ENCODE data around the gene DCLK1. TPM values are rescaled to one million over a fixed set of nuclear protein-coding genes. Genes with fewer than 3 reads are reported as not detected.
"Not testable (repeated sequence)": the region's sequence is repeated elsewhere in the genome, so short reads cannot be mapped to it uniquely, and the experiment has no call there.

Gene DCLK1
- total and polyA plus RNA-seq, 4 donors, result 2.6 to 47.4 (median 13.9) TPM

GRCh38 chr13:35984287-35984686 is 146.9 kb downstream of the DCLK1 start:
- no peak for ATAC-seq (ENCODE audit: low FRiP score)
- H3K36me3 ChIP-seq (ENCODE audit: control insufficient read depth in 1 of 2, insufficient read depth in 2 of 2, low read length in 1 of 2), result no peaks in the 10 kb centered on the region
- peaks cover 0 to under 1% of the 10 kb centered on the region in 2 donors for H3K4me1 ChIP-seq (ENCODE audit: control insufficient read depth in 1 of 2, insufficient read depth in 2 of 2, low read length in 2 of 2)
- 65 to 67% methylated on average over 3 of the region's 3 CpGs for WGBS, 2 donors
- no peaks in the 10 kb centered on the region for H3K27me3 ChIP-seq (ENCODE audit: control insufficient read depth in 1 of 2, insufficient read depth in 2 of 2, low read length in 1 of 2)
- intact Hi-C loops (cut with DNase I), result no loop called here
- H3K27ac ChIP-seq (ENCODE audit: low read depth in 1 of 2, low read length in 2 of 2), result no peak overlapping the region
- DNase-seq, result no peak
- H3K9me3 ChIP-seq (ENCODE audit: control insufficient read depth, low read length), result no peaks in the 10 kb centered on the region
- no peak overlapping the region for H3K4me3 ChIP-seq (ENCODE audit: low read length in 2 of 2)

- WGBS, 2 donors, result 93 to 97% methylated on average over 1 of the region's 1 CpG
- ATAC-seq (ENCODE audit: low FRiP score); H3K27me3 ChIP-seq (ENCODE audit: control insufficient read depth in 1 of 2, insufficient read depth in 2 of 2, low read length in 1 of 2); H3K4me3 ChIP-seq (ENCODE audit: low read length in 2 of 2); H3K36me3 ChIP-seq (ENCODE audit: control insufficient read depth in 1 of 2, insufficient read depth in 2 of 2, low read length in 1 of 2); H3K4me1 ChIP-seq (ENCODE audit: control insufficient read depth in 1 of 2, insufficient read depth in 2 of 2, low read length in 2 of 2); intact Hi-C loops (cut with DNase I); DNase-seq; H3K9me3 ChIP-seq (ENCODE audit: control insufficient read depth, low read length); H3K27ac ChIP-seq (ENCODE audit: low read depth in 1 of 2, low read length in 2 of 2): not testable (repeated sequence)
Observed at GRCh38 chr13:35983703-35984102, 147.5 kb downstream of the DCLK1 start.

GRCh38 chr13:35983206-35983605 is 148.0 kb downstream of the DCLK1 start:
- Histone ChIP-seq H3K4me3 (ENCODE audit: low read length in 2 of 2) (no peak overlapping the region), H3K27me3 (ENCODE audit: control insufficient read depth in 1 of 2, insufficient read depth in 2 of 2, low read length in 1 of 2) (no peaks in the 10 kb centered on the region), H3K27ac (ENCODE audit: low read depth in 1 of 2, low read length in 2 of 2) (no peak overlapping the region), H3K4me1 (ENCODE audit: control insufficient read depth in 1 of 2, insufficient read depth in 2 of 2, low read length in 2 of 2) (peaks cover 0 to 2% of the 10 kb centered on the region in 2 donors), H3K36me3 (ENCODE audit: control insufficient read depth in 1 of 2, insufficient read depth in 2 of 2, low read length in 1 of 2) (no peaks in the 10 kb centered on the region), H3K9me3 (ENCODE audit: control insufficient read depth, low read length) (no peaks in the 10 kb centered on the region)
- 99 to 100% methylated on average over 1 of the region's 1 CpG for WGBS, 2 donors
- ATAC-seq (ENCODE audit: low FRiP score), result no peak
- no peak for DNase-seq
- intact Hi-C loops (cut with DNase I), result no loop called here

- ATAC-seq (ENCODE audit: low FRiP score) (peak; percentile 88), DNase-seq (peak; percentile 83 to 84)
- Histone ChIP-seq H3K27me3 (ENCODE audit: control insufficient read depth in 1 of 2, insufficient read depth in 2 of 2, low read length in 1 of 2) (no peaks in the 10 kb centered on the region), H3K27ac (ENCODE audit: low read depth in 1 of 2, low read length in 2 of 2) (peak overlapping the region; percentile 92 to 93), H3K9me3 (ENCODE audit: control insufficient read depth, low read length) (no peaks in the 10 kb centered on the region), H3K36me3 (ENCODE audit: control insufficient read depth in 1 of 2, insufficient read depth in 2 of 2, low read length in 1 of 2) (no peaks in the 10 kb centered on the region), H3K4me3 (ENCODE audit: low read length in 2 of 2) (no peak overlapping the region), H3K4me1 (ENCODE audit: control insufficient read depth in 1 of 2, insufficient read depth in 2 of 2, low read length in 2 of 2) (peaks cover 0 to 2% of the 10 kb centered on the region in 2 donors)
- intact Hi-C loops (cut with DNase I), result loop anchor here (2.0 to 10.0 kb wide), 4 partner anchors 295 to 765 kb away; partner anchors contain the start of gene SPART (in 1 of the 2)
- 17 to 20% methylated on average over 8 of the region's 8 CpGs for WGBS, 2 donors
Observed at GRCh38 chr13:35979361-35979951, 151.7 kb downstream of the DCLK1 start.

GRCh38 chr13:35978607-35979316 is 152.4 kb downstream of the DCLK1 start:
- intact Hi-C loops (cut with DNase I), result loop anchor here (1.0 to 10.0 kb wide), 5 partner anchors 296 to 766 kb away; partner anchors contain the start of gene SPART (in 1 of the 2)
- no peak overlapping the region for H3K4me3 ChIP-seq (ENCODE audit: low read length in 2 of 2)
- H3K9me3 ChIP-seq (ENCODE audit: control insufficient read depth, low read length), result peaks cover 1% of the 10 kb centered on the region
- H3K36me3 ChIP-seq (ENCODE audit: control insufficient read depth in 1 of 2, insufficient read depth in 2 of 2, low read length in 1 of 2), result no peaks in the 10 kb centered on the region
- ATAC-seq (ENCODE audit: low FRiP score) (peak; percentile 82), DNase-seq (no peak)
- peak overlapping the region; percentile 92 to 93 for H3K27ac ChIP-seq (ENCODE audit: low read depth in 1 of 2, low read length in 2 of 2)
- WGBS, 2 donors, result 32 to 35% methylated on average over 10 of the region's 10 CpGs
- H3K4me1 ChIP-seq (ENCODE audit: control insufficient read depth in 1 of 2, insufficient read depth in 2 of 2, low read length in 2 of 2), result peaks cover 0 to 2% of the 10 kb centered on the region in 2 donors
- no peaks in the 10 kb centered on the region for H3K27me3 ChIP-seq (ENCODE audit: control insufficient read depth in 1 of 2, insufficient read depth in 2 of 2, low read length in 1 of 2)

- DNase-seq, result no peak
- Histone ChIP-seq H3K36me3 (ENCODE audit: control insufficient read depth in 1 of 2, insufficient read depth in 2 of 2, low read length in 1 of 2) (no peaks in the 10 kb centered on the region), H3K4me3 (ENCODE audit: low read length in 2 of 2) (no peak overlapping the region), H3K9me3 (ENCODE audit: control insufficient read depth, low read length) (peaks cover 1% of the 10 kb centered on the region), H3K27me3 (ENCODE audit: control insufficient read depth in 1 of 2, insufficient read depth in 2 of 2, low read length in 1 of 2) (no peaks in the 10 kb centered on the region), H3K27ac (ENCODE audit: low read depth in 1 of 2, low read length in 2 of 2) (no peak overlapping the region), H3K4me1 (ENCODE audit: control insufficient read depth in 1 of 2, insufficient read depth in 2 of 2, low read length in 2 of 2) (peaks cover 0 to 2% of the 10 kb centered on the region in 2 donors)
- intact Hi-C loops (cut with DNase I), result loop anchor here (5.0 to 10.0 kb wide), 3 partner anchors 370 to 768 kb away; partner anchors contain the start of gene SPART (in 1 of the 2)
- 71 to 72% methylated on average over 2 of the region's 2 CpGs for WGBS, 2 donors
- no peak for ATAC-seq (ENCODE audit: low FRiP score)
Observed at GRCh38 chr13:35977060-35977459, 154.1 kb downstream of the DCLK1 start.

- DNase-seq, result no peak
- Histone ChIP-seq H3K27ac (ENCODE audit: low read depth in 1 of 2, low read length in 2 of 2) (no peak overlapping the region), H3K36me3 (ENCODE audit: control insufficient read depth in 1 of 2, insufficient read depth in 2 of 2, low read length in 1 of 2) (no peaks in the 10 kb centered on the region), H3K27me3 (ENCODE audit: control insufficient read depth in 1 of 2, insufficient read depth in 2 of 2, low read length in 1 of 2) (no peaks in the 10 kb centered on the region), H3K9me3 (ENCODE audit: control insufficient read depth, low read length) (peaks cover 1% of the 10 kb centered on the region), H3K4me1 (ENCODE audit: control insufficient read depth in 1 of 2, insufficient read depth in 2 of 2, low read length in 2 of 2) (peaks cover 0 to 2% of the 10 kb centered on the region in 2 donors), H3K4me3 (ENCODE audit: low read length in 2 of 2) (no peak overlapping the region)
- 83 to 86% methylated on average over 7 of the region's 7 CpGs for WGBS, 2 donors
- intact Hi-C loops (cut with DNase I), result loop anchor here (5.0 to 10.0 kb wide), 3 partner anchors 371 to 769 kb away; partner anchors contain the start of gene SPART (in 1 of the 2)
- no peak for ATAC-seq (ENCODE audit: low FRiP score)
Observed at GRCh38 chr13:35976126-35976525, 155.1 kb downstream of the DCLK1 start.

- H3K4me1 ChIP-seq (ENCODE audit: control insufficient read depth in 1 of 2, insufficient read depth in 2 of 2, low read length in 2 of 2); DNase-seq; intact Hi-C loops (cut with DNase I); H3K4me3 ChIP-seq (ENCODE audit: low read length in 2 of 2); H3K36me3 ChIP-seq (ENCODE audit: control insufficient read depth in 1 of 2, insufficient read depth in 2 of 2, low read length in 1 of 2); ATAC-seq (ENCODE audit: low FRiP score); H3K27ac ChIP-seq (ENCODE audit: low read depth in 1 of 2, low read length in 2 of 2); H3K9me3 ChIP-seq (ENCODE audit: control insufficient read depth, low read length); H3K27me3 ChIP-seq (ENCODE audit: control insufficient read depth in 1 of 2, insufficient read depth in 2 of 2, low read length in 1 of 2): not testable (repeated sequence)
- WGBS, 2 donors, result 95 to 97% methylated on average over 19 to 29 of the region's 29 CpGs
Observed at GRCh38 chr13:35966951-35967350, 164.2 kb downstream of the DCLK1 start.

Measured in aorta (tissue), 5 donors.